Measurements from ENCODE around the gene RPS5. TPM values are rescaled to one million over a fixed set of nuclear protein-coding genes. Genes with fewer than 3 reads are reported as not detected.

The RPS5 gene
- total RNA-seq, 1 experiment from 2014 or later = 1,933 TPM

Small RNA genes within 50 kb of the gene (small RNA-seq; reads per million reads assigned to genes)
- gene MIR4754 (0 reads per million in 2 experiments), gene RNA5SP473 (0.02 to 0.06 reads per million in 2 experiments)

Other genes with a start within 250 kb of the RPS5 start
- 10.9 and 11.3 TPM in 2 replicates for gene ZNF329, start 236.5 kb upstream of the RPS5 start, total RNA-seq (2014; rRNA removed; shearing (Covaris generic))
- 22.4 and 26.2 TPM in 2 replicates for gene ZNF274, start 204.2 kb upstream of the RPS5 start, total RNA-seq (2014; rRNA removed; shearing (Covaris generic))
- gene ZNF544, start 158.4 kb upstream of the RPS5 start, total RNA-seq (2014; rRNA removed; shearing (Covaris generic)) = 40.4 and 43.4 TPM in 2 replicates
- 5.3 and 6.7 TPM in 2 replicates for gene ZNF8, start 108.3 kb upstream of the RPS5 start, total RNA-seq (2014; rRNA removed; shearing (Covaris generic))
- gene ERVK3-1, start 81.9 kb upstream of the RPS5 start, total RNA-seq (2014; rRNA removed; shearing (Covaris generic)) = 42.4 and 43.2 TPM in 2 replicates
- gene ZSCAN22, start 60.3 kb upstream of the RPS5 start, total RNA-seq (2014; rRNA removed; shearing (Covaris generic)) = 2.4 and 2.5 TPM in 2 replicates
- gene A1BG, start 33.8 kb upstream of the RPS5 start, total RNA-seq (2014; rRNA removed; shearing (Covaris generic)) = 4.1 and 9.1 TPM in 2 replicates
- gene ZNF497, start 24.5 kb upstream of the RPS5 start, total RNA-seq (2014; rRNA removed; shearing (Covaris generic)) = 2.1 TPM in 2 replicates
- gene ZNF837, start 6.2 kb upstream of the RPS5 start, total RNA-seq (2014; rRNA removed; shearing (Covaris generic)) = 0.30 and 0.78 TPM in 2 replicates
- gene RNF225, start 8.4 kb downstream of the RPS5 start, total RNA-seq (2014; rRNA removed; shearing (Covaris generic)) = 0.26 TPM in 1 of 2 replicates, not detected in the other
- gene ZNF584, start 21.4 kb downstream of the RPS5 start, total RNA-seq (2014; rRNA removed; shearing (Covaris generic)) = 14.7 and 15.7 TPM in 2 replicates
- gene ZNF132, start 52.9 kb downstream of the RPS5 start, total RNA-seq (2014; rRNA removed; shearing (Covaris generic)) = 2.1 and 2.4 TPM in 2 replicates
- gene ZNF324B, start 64.4 kb downstream of the RPS5 start, total RNA-seq (2014; rRNA removed; shearing (Covaris generic)) = 2.8 and 3.0 TPM in 2 replicates
- gene ZNF324, start 79.8 kb downstream of the RPS5 start, total RNA-seq (2014; rRNA removed; shearing (Covaris generic)) = 3.1 and 4.7 TPM in 2 replicates
- gene ZNF446, start 89.1 kb downstream of the RPS5 start, total RNA-seq (2014; rRNA removed; shearing (Covaris generic)) = 3.7 and 5.1 TPM in 2 replicates
- 20.5 and 27.8 TPM in 2 replicates for gene SLC27A5, start 124.7 kb downstream of the RPS5 start, total RNA-seq (2014; rRNA removed; shearing (Covaris generic))
- 3.8 and 4.9 TPM in 2 replicates for gene ZBTB45, start 132.5 kb downstream of the RPS5 start, total RNA-seq (2014; rRNA removed; shearing (Covaris generic))
- 246 and 252 TPM in 2 replicates for gene TRIM28, start 156.8 kb downstream of the RPS5 start, total RNA-seq (2014; rRNA removed; shearing (Covaris generic))
- gene CHMP2A, start 167.8 kb downstream of the RPS5 start, total RNA-seq (2014; rRNA removed; shearing (Covaris generic)) = 102 and 105 TPM in 2 replicates
- gene UBE2M, start 171.3 kb downstream of the RPS5 start, total RNA-seq (2014; rRNA removed; shearing (Covaris generic)) = 90.5 and 94.6 TPM in 2 replicates
- 16.5 and 20.8 TPM in 2 replicates for gene MZF1, start 186.1 kb downstream of the RPS5 start, total RNA-seq (2014; rRNA removed; shearing (Covaris generic))